Measurements from ENCODE around the gene PCOLCE2.

DNA sequence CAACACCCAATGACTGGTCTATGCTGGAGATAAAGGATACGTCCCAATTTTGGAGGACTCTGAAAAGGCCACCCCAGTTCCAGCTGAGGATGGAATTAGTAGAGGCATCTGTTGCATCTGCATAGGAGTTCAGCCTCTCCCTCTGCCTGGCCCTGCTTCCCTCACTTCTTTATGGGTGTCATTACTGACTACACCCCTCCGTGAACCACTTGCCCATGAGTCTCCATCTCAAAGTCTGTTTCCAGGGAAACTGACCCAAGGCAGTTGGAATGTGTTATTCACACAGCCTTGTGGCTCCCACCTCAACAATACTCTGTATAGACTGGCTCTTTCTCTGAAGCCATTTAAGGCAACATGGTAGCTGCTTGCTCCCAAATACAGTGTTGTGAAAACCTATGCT is 21.4 kb upstream of the PCOLCE2 start:
- TF ChIP-seq, protein P1, sequence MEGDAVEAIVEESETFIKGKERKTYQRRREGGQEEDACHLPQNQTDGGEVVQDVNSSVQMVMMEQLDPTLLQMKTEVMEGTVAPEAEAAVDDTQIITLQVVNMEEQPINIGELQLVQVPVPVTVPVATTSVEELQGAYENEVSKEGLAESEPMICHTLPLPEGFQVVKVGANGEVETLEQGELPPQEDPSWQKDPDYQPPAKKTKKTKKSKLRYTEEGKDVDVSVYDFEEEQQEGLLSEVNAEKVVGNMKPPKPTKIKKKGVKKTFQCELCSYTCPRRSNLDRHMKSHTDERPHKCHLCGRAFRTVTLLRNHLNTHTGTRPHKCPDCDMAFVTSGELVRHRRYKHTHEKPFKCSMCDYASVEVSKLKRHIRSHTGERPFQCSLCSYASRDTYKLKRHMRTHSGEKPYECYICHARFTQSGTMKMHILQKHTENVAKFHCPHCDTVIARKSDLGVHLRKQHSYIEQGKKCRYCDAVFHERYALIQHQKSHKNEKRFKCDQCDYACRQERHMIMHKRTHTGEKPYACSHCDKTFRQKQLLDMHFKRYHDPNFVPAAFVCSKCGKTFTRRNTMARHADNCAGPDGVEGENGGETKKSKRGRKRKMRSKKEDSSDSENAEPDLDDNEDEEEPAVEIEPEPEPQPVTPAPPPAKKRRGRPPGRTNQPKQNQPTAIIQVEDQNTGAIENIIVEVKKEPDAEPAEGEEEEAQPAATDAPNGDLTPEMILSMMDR (IDR thresholded peaks at IDR 0.05): no peak
- no peak for TF ChIP-seq POLR2A (IDR thresholded peaks at IDR 0.05)

Measured in uterus (tissue), 2 donors.